ENCODE results near the gene GLOD5. TPM values are rescaled to one million over a fixed set of nuclear protein-coding genes. Genes with fewer than 3 reads are reported as not detected.

The GLOD5 gene
- total and polyA plus RNA-seq, 9 donors = not detected

DNA sequence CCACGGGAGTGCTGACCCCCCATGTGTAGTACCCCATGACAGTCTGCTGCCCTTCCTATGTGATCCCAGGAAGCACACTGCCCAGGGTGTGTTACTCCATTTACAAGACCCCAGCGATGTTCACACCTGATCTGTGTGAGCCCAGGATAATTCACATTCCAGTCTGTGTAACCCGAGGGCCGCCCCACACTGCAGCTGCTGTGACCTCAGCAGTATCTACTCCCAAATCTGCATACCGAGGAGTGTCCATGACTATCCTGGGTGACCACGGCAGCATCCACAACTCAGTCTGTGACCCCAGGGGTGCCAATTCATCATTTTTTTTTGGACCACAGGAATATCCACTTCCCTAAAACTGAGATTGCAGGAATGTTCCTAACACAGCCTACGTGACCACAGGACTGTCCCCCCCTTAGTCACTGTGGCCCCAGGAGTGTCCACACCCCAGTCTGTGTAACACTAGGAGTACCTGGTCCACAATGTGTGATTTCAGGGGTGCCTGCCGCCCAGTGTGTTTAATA lies 7.8 kb upstream of the GLOD5 start:
- Histone ChIP-seq H3K36me3 (no peaks in the 10 kb centered on the region), H3K27me3 (no peaks in the 10 kb centered on the region), H3K9me3 (no peaks in the 10 kb centered on the region), H3K4me3 (no peak overlapping the region), H3K27ac (no peak overlapping the region), H3K4me1 (ENCODE audit: insufficient read depth) (no peaks in the 10 kb centered on the region)
- no peak for DNase-seq
- WGBS, 3 donors = 65 to 66% (median 65%) methylated on average over 8 of the region's 8 CpGs
- TF ChIP-seq EP300 (IDR thresholded peaks at IDR 0.05) (no peak), POLR2A (IDR thresholded peaks at IDR 0.05) (no peak)
- TF ChIP-seq, protein P1, sequence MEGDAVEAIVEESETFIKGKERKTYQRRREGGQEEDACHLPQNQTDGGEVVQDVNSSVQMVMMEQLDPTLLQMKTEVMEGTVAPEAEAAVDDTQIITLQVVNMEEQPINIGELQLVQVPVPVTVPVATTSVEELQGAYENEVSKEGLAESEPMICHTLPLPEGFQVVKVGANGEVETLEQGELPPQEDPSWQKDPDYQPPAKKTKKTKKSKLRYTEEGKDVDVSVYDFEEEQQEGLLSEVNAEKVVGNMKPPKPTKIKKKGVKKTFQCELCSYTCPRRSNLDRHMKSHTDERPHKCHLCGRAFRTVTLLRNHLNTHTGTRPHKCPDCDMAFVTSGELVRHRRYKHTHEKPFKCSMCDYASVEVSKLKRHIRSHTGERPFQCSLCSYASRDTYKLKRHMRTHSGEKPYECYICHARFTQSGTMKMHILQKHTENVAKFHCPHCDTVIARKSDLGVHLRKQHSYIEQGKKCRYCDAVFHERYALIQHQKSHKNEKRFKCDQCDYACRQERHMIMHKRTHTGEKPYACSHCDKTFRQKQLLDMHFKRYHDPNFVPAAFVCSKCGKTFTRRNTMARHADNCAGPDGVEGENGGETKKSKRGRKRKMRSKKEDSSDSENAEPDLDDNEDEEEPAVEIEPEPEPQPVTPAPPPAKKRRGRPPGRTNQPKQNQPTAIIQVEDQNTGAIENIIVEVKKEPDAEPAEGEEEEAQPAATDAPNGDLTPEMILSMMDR (IDR thresholded peaks at IDR 0.05) = no peak
- intact Hi-C loops (cut with DNase I) = no loop called here

DNA sequence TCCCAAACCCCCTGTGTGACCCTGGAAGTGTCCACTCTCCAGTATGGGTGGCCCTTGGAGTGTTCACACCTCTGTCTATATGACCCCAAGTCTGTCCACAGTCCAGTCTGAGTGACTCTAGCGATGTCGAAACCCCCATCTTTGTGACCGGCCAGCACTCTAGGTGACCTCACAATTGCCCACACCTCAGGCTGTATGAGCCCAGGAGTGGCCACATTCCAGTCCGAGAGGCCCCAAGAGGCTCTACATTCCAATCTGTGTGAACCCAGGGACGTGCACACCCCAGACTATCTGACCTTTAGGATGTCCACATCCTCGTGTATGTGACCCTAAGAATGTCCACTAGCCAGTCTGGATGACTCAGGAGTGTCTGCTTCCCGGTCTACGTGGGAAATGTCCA lies 7.3 kb upstream of the GLOD5 start:
- WGBS, 3 donors = 62 to 70% (median 62%) methylated on average over 8 of the region's 8 CpGs
- H3K4me3 ChIP-seq = no peak overlapping the region
- H3K27ac ChIP-seq = no peak overlapping the region
- H3K4me1 ChIP-seq (ENCODE audit: insufficient read depth) = no peaks in the 10 kb centered on the region
- no peaks in the 10 kb centered on the region for H3K9me3 ChIP-seq
- H3K27me3 ChIP-seq = no peaks in the 10 kb centered on the region
- TF ChIP-seq POLR2A (IDR thresholded peaks at IDR 0.05) = no peak
- TF ChIP-seq, protein P1 (IDR thresholded peaks at IDR 0.05) = no peak
- TF ChIP-seq EP300 (IDR thresholded peaks at IDR 0.05) = no peak
- no peak for DNase-seq
- intact Hi-C loops (cut with DNase I) = no loop called here
- no peaks in the 10 kb centered on the region for H3K36me3 ChIP-seq

DNA sequence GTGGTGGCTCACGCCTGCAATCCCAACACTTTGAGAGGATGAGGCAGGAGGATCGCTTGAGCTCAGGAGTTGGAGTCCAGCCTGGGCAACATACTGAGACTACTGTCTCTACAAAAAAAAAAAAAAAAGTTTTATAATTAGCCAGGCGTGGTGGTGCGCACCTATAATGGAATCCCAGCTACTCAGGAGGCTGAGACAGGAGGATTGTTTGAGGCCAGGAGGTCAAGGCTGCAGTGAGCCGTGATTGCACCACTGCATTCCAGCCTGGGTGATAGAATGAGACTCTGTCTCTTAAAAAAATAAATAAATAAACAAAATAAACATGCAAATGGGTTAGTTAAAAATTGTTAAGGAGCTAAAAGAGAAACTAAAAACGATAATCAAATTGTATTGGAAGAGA lies 7.7 kb downstream of the GLOD5 start:
- intact Hi-C loops (cut with DNase I) = no loop called here
- Histone ChIP-seq H3K27ac (no peak overlapping the region), H3K4me1 (ENCODE audit: insufficient read depth) (no peaks in the 10 kb centered on the region), H3K4me3 (no peak overlapping the region), H3K36me3 (no peaks in the 10 kb centered on the region), H3K9me3 (no peaks in the 10 kb centered on the region), H3K27me3 (no peaks in the 10 kb centered on the region)
- TF ChIP-seq, protein P1 (IDR thresholded peaks at IDR 0.05) = no peak
- no peak for TF ChIP-seq POLR2A (IDR thresholded peaks at IDR 0.05)
- no peak for TF ChIP-seq EP300 (IDR thresholded peaks at IDR 0.05)
- 61% methylated on average over 6 of the region's 6 CpGs for WGBS, 3 donors
- no peak for DNase-seq

DNA sequence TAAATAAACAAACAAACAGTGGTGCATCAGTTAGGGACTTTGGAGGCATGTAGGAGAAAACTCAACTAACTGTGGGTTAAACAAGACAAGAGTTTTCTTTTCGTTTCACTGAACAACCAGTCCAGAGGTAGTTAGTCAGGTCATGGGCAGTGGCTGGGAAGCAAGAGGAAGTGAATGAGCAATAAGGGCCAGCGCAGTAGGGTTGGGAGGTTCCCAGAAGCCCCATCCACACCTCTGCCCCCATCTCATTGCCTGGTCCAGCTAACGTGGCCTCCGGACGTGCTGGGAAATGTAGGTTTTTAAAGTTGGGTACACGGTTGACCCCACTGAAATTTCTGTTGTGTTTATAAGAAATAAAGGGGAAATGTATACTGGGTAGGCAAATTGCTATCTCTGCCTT lies 8.7 kb downstream of the GLOD5 start:
- no peak for DNase-seq
- Histone ChIP-seq H3K27ac (no peak overlapping the region), H3K9me3 (no peaks in the 10 kb centered on the region), H3K27me3 (no peaks in the 10 kb centered on the region), H3K4me1 (ENCODE audit: insufficient read depth) (no peaks in the 10 kb centered on the region), H3K4me3 (no peak overlapping the region), H3K36me3 (no peaks in the 10 kb centered on the region)
- TF ChIP-seq POLR2A (IDR thresholded peaks at IDR 0.05) = no peak
- TF ChIP-seq EP300 (IDR thresholded peaks at IDR 0.05) = no peak
- TF ChIP-seq, protein P1 (IDR thresholded peaks at IDR 0.05) = no peak
- 62 to 75% (median 72%) methylated on average over 6 of the region's 6 CpGs for WGBS, 3 donors
- intact Hi-C loops (cut with DNase I) = no loop called here

All from ovary (tissue), 9 donors.